GM23248 (cell line): Measurements from ENCODE around the gene ZNF22.

Source experiments
- EZH2 ChIP-seq: fragments of 200-600 bp; sonication (generic); IDR thresholded peaks from 2 replicates; pipeline ENCODE4 v1.6.1; 2018; ENCODE audit warnings: antibody characterized with exemption, mild to moderate bottlenecking; ENCODE audit not compliant: insufficient read depth, poor library complexity, severe bottlenecking
- EZH2phosphoT487 ChIP-seq: fragments of 200-600 bp; sonication (generic); IDR thresholded peaks from 2 replicates; pipeline ENCODE4 v1.6.1; 2018; ENCODE audit warnings: antibody characterized with exemption, moderate library complexity, mild to moderate bottlenecking, low read depth; ENCODE audit not compliant: insufficient read depth

GRCh38 chr10:44971935-44972757 lies 28.6 kb upstream of the ZNF22 start:
- TF ChIP-seq EZH2phosphoT487 (no peak), EZH2 (no peak)
